GM21529 (cell line): ENCODE results near the gene RIMBP2.
"Not testable (repeated sequence)": the region's sequence is repeated elsewhere in the genome, so short reads cannot be mapped to it uniquely, and the experiment has no call there.

Experiments
- ATAC-seq: cut with Tn5 transposase; IDR thresholded peaks from one replicate; pipeline ENCODE4 v1.9.1; 2021; ENCODE audit not compliant: unreplicated experiment

Gene RIMBP2

DNA sequence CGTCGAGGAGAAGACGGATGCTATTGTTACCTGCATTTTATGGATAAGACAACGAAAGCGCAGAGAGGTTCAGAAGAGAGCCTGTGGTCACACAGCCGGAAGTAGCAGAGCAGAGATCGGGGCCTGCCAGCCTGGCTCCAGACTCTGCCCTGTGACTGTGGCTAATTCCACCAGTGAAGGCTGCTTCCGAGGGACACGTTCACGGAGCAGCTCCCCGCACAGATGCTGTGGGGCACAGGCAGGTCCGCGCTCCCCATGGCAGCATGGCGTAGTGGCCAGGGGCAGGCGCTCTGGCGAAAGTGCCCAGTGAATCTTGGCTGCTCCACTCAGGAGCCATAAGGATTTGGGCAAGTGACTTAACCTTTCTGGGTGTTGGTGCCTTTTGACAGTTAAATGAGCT is 9.8 kb downstream of the RIMBP2 start:
- ATAC-seq, result no peak

DNA sequence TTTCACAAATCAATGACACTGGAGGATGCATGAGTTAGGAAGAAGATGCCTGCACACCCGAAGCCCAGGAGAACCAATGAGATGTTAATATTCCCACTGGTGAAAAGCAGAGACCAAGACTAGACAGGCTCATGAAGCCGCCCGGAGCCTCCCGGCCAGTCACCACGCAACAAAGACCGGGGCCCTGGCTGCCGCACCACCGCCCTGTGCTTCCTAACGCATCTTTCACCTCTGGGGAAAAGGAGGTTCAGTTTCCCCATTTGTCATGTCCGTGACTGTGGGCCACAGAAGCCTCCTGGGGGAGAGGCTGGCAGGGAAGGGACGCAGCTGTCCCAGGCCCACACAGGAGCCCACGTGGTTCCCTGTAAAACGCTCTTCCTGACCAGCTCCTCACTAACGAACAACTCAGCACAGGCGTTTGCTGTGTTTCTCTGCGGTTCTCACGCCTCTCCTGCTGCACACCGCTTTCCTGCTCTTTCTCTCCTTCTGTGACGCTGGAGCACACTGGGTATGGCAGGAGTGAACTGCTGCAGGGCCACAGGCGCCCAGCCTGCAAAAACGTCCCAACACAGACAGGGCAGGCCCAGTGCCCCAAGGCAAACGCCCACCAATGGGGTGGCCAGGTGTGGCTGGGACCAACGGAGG is 10.8 kb downstream of the RIMBP2 start:
- no peak for ATAC-seq

DNA sequence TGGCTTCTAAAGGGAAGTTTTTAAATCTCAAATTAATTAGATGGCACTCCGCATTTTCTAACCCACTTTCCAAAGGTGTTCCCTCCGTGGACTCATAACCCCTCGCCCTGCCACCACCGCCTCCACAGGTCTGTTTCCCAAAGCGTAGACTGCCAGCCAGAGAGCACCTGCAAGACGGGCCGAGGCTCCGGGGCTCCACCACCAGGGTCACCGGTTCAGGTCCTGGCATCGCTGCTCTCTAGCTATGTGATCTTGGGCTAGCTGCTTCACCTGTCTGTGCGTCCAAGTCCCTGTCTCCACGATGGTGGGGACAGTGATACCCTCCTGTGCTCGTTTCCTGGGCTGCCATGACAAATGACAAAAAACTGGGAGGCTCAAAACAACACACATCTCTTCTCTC is 11.5 kb downstream of the RIMBP2 start:
- ATAC-seq, result no peak

DNA sequence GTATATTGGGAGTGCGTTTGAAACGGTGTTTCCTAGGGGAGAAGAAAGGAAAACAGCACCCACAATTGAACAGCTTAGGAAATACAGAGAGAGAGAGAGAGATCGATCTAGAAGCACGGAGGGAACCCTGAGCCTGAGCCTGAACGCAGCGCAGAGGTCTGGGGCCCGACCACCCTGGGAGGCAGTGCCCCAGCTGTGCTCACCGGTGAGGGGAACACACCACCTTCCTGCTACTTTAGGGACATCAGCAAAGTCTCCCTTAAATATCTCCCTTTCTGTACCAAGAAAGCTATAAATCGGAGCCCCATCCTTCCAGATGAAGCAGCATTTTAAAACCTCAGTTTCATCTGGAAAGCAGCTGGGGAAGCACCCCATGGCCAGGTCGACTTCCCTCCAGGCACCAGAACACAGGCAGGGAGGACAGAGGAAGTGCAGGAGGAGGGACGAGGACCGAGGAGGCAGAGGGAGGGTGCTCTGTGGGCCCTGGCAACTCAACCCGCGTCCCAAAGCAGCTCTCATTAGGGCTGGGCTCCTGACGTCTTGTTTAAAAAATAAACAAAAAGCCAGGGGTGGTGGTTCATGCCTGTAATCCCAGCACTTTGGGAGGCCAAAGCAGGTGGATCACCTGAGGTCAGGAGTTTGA is 12.2 kb downstream of the RIMBP2 start:
- no peak for ATAC-seq

DNA sequence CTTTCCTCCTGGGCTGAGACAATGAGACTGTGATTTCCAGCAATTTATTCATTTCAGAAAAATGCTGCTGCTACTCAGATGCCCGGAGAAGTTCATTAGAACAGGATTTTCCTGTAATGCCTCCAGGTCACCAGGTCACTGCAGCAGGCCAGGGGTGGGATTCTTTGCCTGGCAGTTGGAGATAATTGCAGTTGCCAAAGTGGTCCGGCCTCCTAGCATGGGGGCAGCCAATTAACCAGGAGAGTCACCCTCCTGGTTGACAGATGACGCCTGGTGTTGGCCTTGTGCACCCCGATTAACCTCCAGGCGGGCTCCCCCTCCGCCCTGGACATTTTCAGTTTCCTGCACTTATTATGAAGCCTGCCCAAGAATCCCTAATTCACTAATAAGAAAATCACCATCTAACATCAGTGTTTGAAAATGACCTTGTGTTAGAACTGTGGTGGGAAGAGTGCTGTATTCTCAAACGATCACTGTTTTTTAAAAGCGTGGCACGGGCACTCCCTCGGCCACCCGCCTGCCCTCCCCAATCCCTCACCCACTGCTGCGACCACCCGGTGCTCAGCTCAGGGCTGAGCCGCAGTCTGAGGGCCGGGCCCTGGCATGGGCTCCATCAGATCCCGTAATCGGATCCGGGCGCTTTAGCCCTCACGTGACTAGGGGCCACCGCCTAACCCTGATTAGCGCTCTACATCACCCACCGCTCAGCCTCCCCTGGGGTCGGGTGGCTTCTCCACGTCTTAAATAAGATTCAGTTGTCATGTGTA is 12.9 kb downstream of the RIMBP2 start:
- ATAC-seq, result no peak

DNA sequence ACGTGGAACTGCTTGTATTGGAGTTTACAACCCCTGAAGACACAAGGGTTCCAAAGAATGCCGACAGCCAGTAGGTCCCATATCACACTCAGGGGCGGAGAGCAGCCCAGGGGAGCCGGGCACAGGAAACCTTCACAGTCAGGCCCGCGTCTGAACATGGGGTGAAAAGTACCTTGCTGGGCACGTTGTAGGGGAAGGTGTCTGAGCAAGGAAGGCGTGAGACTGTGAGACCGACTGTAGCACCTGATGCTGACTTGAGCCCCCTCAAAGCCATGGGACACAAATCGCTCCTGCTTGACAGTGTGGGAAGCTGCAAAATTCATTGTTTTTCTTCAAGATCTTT is 14.7 kb downstream of the RIMBP2 start:
- no peak for ATAC-seq

DNA sequence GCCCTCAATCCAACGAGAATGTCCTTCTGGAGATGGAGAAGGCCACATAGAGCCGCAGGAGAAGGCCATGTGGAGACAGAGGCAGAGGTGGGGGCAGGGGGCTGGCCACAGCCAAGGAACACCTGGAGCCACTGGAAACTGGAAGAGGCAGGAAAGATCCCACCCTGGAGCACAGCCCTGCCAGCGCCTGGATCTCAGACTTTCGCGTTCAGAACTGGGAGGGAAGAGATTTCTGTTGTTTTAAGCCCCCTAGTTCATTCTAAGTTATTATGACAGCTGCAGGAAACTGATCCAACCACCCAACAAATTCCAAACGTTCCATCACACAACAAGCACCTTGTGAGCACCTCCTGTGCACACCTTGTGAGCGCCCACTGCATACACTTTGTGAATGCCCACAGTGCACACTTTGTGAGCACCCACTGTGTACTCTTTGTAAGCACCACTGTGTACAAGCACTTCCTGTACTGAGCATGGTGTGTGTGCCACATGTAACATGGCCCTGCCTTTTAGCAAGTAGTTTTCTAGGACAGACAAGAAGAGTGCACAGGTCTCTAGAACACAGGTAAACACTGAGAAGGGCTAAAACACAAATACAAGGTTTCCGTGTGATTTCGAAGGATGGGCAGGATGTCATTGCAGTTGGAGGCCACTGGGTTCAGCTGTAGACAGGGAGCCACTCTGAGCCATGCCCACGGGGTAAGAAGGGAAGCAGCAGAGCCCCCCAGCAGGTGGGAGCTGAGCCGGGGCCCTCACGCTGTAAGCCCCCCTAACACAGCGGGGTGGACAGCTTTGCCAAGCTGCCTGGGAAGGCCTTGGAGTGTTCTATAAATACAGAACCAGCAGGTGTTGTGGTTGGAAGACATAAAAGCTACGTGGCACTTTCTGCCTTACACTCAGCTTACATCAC is 15.4 kb downstream of the RIMBP2 start:
- no peak for ATAC-seq

DNA sequence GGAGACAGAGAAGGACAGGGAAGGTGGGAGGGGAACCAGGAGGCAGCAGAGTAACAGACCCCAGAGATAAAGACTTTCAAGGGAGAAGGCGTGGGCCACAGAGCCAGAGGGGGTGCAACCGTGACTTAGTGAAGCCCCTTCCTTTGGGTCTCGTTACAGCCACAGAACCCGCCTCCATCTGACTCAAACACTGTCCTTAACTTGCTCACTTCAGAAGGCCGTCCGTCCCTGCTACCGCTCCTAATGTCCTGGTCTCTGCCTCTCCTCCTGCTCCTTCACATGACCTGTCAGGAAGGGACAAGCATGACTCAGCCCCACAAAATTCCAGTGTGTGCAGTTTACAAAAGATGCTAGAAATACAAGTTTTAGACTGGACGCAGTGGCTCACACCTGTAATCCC is 18.0 kb downstream of the RIMBP2 start:
- ATAC-seq, result no peak

DNA sequence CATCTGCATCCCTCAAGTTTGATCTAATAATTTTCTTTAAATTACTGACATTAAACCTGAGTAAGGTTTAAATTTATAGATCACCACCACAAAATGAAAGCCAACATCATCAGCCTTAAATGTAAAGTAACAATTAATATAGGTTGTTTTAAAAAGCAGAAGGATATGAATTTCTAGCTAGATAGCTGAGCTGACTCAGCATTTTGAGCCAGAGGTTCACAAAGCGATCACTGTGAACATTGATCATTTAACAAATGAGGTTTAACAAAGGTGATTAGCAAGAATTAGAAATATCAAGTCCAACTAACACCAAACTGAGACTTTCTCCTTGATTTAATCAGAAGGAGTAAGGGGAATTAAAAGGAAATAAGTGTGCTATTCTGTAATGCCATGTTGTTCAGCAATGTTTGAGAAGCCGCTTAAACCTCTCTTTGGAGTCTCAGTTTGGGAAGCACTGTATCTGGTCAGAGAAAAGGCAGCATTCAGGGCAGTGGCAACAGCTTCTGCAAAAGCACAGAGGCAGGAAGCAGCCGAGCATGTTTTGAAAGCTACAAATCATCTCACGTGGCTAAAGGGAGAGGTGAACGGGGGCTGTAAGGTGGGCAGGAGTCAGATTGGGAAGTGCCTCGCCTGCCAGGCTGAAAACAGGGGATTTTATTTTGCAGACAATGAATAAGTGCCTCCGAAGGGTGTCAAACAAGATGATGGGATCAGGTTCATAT is 19.6 kb downstream of the RIMBP2 start:
- ATAC-seq, result no peak

DNA sequence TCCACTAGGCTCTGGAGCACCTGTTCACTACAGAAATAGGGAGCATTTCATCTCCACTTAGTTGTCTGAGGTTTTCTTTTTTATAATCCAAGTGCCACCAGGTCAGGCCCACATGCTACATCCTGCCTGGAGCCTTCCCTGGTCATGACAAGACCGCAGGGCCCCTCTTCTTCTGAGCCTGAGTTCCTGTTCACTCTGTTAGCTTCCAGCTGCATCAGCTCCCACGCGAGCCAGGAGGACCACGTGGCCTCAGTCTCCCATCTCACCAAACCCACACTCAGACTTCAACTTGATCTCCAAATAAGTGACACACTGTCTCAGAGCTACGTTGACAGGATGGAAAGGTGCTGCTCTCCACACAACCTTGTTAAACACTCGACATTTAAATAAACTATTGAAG is 21.0 kb downstream of the RIMBP2 start:
- ATAC-seq, result no peak

DNA sequence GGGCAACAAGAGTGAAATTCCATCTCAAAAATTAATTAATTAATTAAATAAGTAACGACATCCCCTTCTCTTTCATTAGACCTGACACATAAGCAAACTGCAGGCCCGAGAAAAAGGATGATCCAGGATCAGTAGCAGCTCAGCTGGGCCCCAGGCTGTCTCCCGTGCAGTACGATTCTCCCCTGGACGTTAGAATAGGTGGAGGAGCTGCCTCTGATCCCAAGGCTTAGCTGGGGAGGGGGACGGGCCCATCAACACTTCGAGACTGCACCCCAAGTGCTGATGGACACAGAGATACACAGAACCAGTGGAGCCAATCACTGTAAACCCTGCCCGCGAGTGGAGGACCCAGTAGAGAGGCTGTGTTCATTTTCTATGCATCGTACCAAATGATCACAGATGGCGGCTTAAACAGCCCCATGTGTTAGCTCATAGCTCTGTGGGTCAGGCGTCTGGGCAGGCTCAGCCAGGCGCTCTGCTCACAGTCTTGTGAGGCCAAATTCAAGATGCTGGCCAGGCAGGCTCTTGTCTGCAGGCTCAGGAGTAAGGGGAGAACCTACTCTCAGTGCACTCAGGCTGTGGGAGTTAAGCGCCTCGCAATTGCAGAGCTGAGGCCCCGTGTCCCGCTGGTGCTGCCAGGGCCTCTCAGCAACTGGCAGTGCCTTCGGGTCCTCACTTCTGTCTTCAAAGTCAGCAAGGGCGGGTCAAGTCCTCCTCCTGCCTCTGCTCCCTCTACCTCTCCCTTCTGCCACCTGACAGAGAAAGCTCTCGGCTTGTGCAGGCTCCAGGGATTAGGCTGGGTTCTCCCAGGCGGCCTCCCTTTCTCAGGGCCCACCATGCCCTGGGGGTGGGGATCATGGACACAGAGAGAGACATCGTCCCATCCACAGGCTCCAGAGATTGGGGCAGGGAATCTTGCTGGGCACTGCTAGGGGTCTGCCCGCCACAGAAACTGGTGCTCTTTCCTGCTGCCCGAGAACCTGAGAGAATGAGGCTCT is 26.4 kb downstream of the RIMBP2 start:
- no peak for ATAC-seq

DNA sequence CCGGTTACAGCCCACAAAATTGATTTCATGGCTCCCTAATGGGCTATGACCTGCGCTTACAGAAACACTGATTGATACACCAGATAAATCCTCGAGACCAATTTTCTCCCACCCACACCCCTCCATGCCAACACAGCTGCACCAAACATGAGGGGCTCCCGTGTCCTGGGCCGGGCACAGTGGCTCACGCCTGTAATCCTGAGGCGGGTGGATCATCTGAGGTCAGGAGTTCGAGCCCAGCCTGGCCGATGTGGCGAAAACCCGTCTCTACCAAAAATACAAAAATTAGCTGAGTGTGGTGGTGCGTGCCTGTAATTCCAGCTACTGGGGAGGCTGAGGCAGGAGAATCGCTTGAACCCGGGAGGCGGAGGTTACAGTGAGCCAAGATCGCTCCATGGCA is 27.1 kb downstream of the RIMBP2 start:
- not testable (repeated sequence) for ATAC-seq

DNA sequence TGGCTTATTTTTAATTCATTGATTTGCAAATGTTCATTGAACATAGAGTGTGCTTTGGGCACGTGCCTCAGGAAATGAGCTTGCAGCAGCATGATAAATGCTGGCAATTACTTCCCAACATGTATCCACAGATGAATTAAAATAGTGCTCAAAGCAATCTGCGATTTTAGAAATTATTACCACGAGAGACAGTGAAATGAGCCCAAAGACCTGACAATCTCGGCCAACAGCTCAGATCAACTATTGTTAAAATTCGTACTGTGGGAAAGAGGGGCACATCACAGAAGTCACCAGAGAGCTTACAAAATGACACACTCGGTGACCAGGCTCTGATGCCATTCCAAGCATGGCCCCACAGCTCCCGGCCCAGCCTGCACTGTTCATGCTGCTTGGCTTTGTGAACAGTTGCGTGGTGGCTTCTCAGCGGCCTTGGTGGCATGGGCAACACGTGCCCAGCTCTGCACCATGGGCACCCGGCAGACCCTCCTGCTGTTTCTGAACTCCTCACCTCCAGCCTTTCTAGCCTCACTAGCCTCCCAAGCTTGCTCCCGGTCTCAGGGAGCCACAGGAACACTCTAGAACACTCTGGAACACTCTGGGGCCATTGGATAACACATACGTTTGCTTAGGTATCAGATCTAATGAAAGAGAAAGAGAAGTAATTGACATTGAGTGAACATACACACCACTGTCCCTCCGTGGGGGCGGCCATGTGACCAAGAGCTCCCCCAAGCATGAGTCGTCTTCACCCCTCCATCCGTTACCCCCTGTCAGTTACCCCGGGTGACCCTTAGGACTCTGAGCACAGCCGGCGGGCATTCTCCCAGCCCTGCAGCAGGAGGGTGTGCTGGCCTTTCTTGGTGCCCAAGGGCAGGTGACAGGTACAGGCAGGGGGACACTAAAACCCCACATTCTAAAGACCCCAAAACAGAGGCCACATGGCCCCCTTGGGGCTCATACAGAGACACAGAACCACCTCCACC is 28.0 kb downstream of the RIMBP2 start:
- ATAC-seq, result no peak

DNA sequence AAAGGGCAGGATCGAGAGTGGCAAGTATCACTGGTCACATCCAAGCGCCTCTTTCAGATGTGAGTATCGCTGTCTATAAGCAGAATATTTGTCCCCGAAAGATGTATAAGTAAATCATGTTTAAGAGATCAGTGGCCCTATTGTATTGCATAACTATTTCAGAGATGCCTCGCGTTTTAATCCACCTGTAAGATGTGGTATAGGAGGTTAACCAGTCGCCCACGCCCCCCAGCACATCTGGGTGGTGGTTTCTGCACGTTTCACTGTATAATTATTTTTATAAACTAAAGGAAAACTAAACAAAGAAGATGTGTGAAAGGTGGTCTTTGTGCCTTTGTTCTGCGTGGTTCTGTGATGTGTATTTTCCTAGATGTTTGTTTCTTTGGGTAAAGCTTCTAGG is 28.9 kb downstream of the RIMBP2 start:
- no peak for ATAC-seq

DNA sequence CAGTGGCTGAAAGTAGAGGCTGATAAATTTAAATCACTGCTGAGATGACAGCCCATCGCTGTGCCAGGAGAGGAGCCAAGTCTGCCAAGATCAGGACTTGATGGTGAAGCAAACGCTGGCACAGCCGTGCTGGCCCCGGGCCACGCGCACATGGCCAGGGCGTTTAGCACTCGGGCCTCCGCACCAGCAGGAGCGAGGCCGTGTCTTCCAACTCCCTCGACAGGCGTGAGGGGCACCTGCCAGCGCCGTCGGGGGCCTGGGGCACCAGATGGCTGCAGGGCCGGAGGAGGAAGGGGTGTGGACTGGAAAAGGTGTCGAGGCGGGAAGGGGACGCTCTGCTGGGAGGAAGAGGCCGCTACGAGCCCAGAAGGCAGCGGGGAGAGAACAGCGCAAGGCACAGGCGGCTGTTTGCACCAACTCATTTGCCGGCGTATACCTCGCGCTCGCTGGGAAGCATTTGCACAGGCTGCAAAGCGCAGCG is 29.5 kb downstream of the RIMBP2 start:
- no peak for ATAC-seq

DNA sequence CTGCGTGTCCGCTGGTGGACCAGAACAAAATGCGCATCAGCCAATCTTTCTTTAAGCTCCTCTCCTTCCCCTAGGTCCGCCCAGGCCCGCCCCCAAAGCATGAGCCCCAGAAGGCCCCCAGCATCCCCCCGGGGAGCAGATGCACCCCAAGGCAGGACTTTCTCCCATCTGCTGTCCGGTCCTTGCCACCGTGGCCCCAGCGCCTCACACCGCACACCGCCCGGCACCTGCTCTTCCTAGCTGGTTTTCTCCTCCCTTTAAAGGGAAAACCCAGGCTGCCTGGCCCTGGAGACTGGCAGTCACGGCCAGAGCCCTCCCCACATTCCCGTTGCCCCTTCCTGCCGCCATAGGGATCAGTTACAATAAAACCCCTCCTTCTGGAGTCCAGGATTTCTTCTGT is 30.2 kb downstream of the RIMBP2 start:
- ATAC-seq, result no peak

DNA sequence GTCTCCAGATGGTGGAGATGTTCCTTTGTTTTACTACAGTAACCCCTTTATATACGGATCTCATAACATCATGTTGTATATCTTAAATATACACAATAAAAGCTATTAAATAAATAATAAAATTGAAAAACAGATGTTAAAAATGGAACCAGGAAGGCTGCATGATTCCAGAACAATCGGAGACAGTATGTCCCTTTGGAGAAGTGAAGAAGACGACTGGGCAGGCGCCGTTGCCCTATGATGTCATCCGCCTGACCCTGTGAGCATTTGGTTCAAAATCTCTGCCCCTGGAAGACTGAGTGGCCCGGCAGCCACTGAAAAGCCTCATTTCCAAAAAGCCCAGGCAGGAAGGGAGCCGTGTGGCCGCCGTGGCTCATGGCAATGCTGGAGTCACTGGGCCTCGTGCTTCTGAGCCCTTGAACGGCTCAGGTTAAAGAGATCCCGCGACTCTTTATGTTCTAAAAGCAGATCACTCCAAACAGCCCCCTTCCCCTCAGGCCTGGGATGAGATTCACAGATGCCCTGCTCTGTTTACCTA is 30.8 kb downstream of the RIMBP2 start:
- no peak for ATAC-seq

DNA sequence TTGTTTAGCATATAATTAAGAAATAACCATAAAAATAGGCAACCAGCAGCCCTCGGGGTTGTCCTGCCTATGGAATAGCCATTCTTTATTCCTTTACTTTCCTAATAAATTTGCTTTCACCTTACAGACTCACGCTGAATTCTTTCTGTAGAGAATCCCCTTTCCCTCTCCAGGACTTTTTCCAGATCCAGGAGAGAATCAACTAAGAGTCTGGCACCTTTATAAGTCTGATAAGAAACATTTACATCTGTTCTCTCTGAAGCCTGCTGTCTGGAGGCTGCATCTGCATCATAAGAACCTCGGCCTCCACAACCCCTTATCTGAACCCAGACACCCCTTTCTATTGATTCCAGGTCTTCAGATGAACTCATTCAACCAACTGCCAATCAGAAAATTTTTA is 32.3 kb downstream of the RIMBP2 start:
- ATAC-seq, result no peak
